Mesothelial cell of epicardium (in vitro differentiated cells): ENCODE measurements around the gene PTTG1. TPM values are rescaled to one million over a fixed set of nuclear protein-coding genes. Genes with fewer than 3 reads are reported as not detected.

Source experiments
- DNase-seq, 2 experiments: peaks; one replicate each; pipeline ENCODE4 v3.0.0; 2021; ENCODE audit warnings: low spot score in 2 of 2; ENCODE audit not compliant: unreplicated experiment in 2 of 2
- H3K27ac Mint-ChIP-seq: 2 replicates; pipeline ENCODE4 v1.8.0; 2021; ENCODE audit warnings: mixed read lengths
- H3K27me3 Mint-ChIP-seq: 2 replicates; pipeline ENCODE4 v1.8.0; 2021; ENCODE audit warnings: low read depth, mixed read lengths
- H3K36me3 Mint-ChIP-seq: 2 replicates; pipeline ENCODE4 v1.8.0; 2021; ENCODE audit warnings: mixed read lengths
- H3K4me1 Mint-ChIP-seq: 2 replicates; pipeline ENCODE4 v1.8.0; 2021; ENCODE audit warnings: mixed read lengths
- H3K4me3 Mint-ChIP-seq: 2 replicates; pipeline ENCODE4 v1.8.0; 2021; ENCODE audit warnings: mild to moderate bottlenecking, moderate library complexity, mixed read lengths
- H3K9me3 Mint-ChIP-seq: 2 replicates; pipeline ENCODE4 v1.8.0; 2021; ENCODE audit warnings: mixed read lengths
- CTCF ChIP-seq: fragments of 200-600 bp; sonication (generic); IDR thresholded peaks from one replicate; pipeline ENCODE4 v1.5.0; 2021; ENCODE audit warnings: antibody characterized with exemption; ENCODE audit not compliant: unreplicated experiment
- microRNA-seq: library from miRNA; unstranded; fragments of <30 nt; microRNA quantifications from one replicate; pipeline ENCODE4 v1.2.0, GENCODE V29; 2021; ENCODE audit warnings: inconsistent platforms, mixed read lengths
- total RNA-seq: library from RNA; stranded (reverse); gene quantifications from 3 replicates; pipeline ENCODE4 v1.2.1, GENCODE V29; 2021

PTTG1 gene
- total RNA-seq, 1 donor from 2014 or later: 43.3 TPM

- Mint-ChIP-seq H3K4me1 (peaks cover 16% of the 10 kb centered on the region), H3K27ac (no peak overlapping the region), H3K36me3 (no peaks in the 10 kb centered on the region), H3K9me3 (no peaks in the 10 kb centered on the region), H3K4me3 (no peak overlapping the region), H3K27me3 (peaks cover 2% of the 10 kb centered on the region)
- no peak for DNase-seq
- TF ChIP-seq CTCF: no peak
These were observed 54.3 kb downstream of the PTTG1 start for GRCh38 chr5:160475864-160476438.

GRCh38 chr5:160477266-160477970, 55.8 kb downstream of the PTTG1 start:
- Mint-ChIP-seq H3K9me3 (no peaks in the 10 kb centered on the region), H3K36me3 (no peaks in the 10 kb centered on the region), H3K4me1 (peaks cover 8% of the 10 kb centered on the region), H3K27me3 (peaks cover 3% of the 10 kb centered on the region), H3K27ac (no peak overlapping the region), H3K4me3 (no peak overlapping the region)
- no peak for DNase-seq
- TF ChIP-seq CTCF: no peak

- no peak for DNase-seq
- H3K4me3 Mint-ChIP-seq: no peak overlapping the region
- H3K4me1 Mint-ChIP-seq: peaks cover 8% of the 10 kb centered on the region
- no peaks in the 10 kb centered on the region for H3K36me3 Mint-ChIP-seq
- no peak overlapping the region for H3K27ac Mint-ChIP-seq
- no peaks in the 10 kb centered on the region for H3K9me3 Mint-ChIP-seq
- TF ChIP-seq CTCF: no peak
- peaks cover 3% of the 10 kb centered on the region for H3K27me3 Mint-ChIP-seq
These were observed 56.5 kb downstream of the PTTG1 start for GRCh38 chr5:160478163-160478562.

Small RNA genes within 50 kb of the gene (microRNA-seq; reads per million reads assigned to microRNA genes)
- gene MIR3142: not detected

Other genes with a start within 250 kb of the PTTG1 start
- gene FABP6, start 192.3 kb upstream of the PTTG1 start, total RNA-seq: not detected in 3 replicates
- gene CCNJL, start 109.3 kb upstream of the PTTG1 start, total RNA-seq: 8.2 to 9.7 TPM (median 8.9 TPM) in 3 replicates
- gene C1QTNF2, start 51.2 kb upstream of the PTTG1 start, total RNA-seq: 1.3 to 1.8 TPM (median 1.4 TPM) in 3 replicates
- gene FAM200C, start 21.8 kb upstream of the PTTG1 start, total RNA-seq: 5.8 to 6.6 TPM (median 6.0 TPM) in 3 replicates
- 35.8 to 39.0 TPM (median 36.9 TPM) in 3 replicates for gene SLU7, start 2.8 kb upstream of the PTTG1 start, total RNA-seq